ENCODE data around the gene ANO2. TPM values are rescaled to one million over a fixed set of nuclear protein-coding genes. Genes with fewer than 3 reads are reported as not detected.

ANO2 gene
- total and polyA plus RNA-seq, 2 donors (not counting 3 experiments of a cell fraction or from before 2014, with no cell fraction given) = 15.4 to 65.0 TPM

- intact Hi-C loops (cut with micrococcal nuclease) = no loop called here
- FAIRE-seq (no peak), DNase-seq (ENCODE audit: low read depth, low spot score) (no peak)
- Histone ChIP-seq H3K36me3 (ENCODE audit: control insufficient read depth in 2 of 2, extremely low read depth in 1 of 2, insufficient read depth in 2 of 2, low read length in 2 of 2) (peaks cover 0 to 7% of the 10 kb centered on the region in 2 experiments), H4K20me1 (replicated peaks; ENCODE audit: control insufficient read depth, extremely low read depth, insufficient read depth, low read length) (peaks cover 5% of the 10 kb centered on the region), H3K4me3 (replicated peaks in 1 of 3; ENCODE audit: insufficient read depth in 1 of 3, low read depth in 1 of 3, low read length in 3 of 3) (no peak overlapping the region), H3K4me2 (ENCODE audit: insufficient read depth, low read length) (no peak overlapping the region), H3K27ac (ENCODE audit: insufficient read depth, low read depth, low read length) (no peak overlapping the region), H3K4me1 (ENCODE audit: control insufficient read depth, extremely low read depth, insufficient read depth, low read length) (no peaks in the 10 kb centered on the region), H3K27me3 (ENCODE audit: control insufficient read depth in 2 of 2, insufficient read depth in 2 of 2, low read length in 2 of 2) (peaks cover 0 to 2% of the 10 kb centered on the region in 2 experiments), H2AFZ (ENCODE audit: low read depth, low read length) (no peak overlapping the region), H3K9me3 (replicated peaks; ENCODE audit: control insufficient read depth, insufficient read depth, low read length) (no peaks in the 10 kb centered on the region), H3K79me2 (ENCODE audit: control insufficient read depth, insufficient read depth, low read length) (no peaks in the 10 kb centered on the region), H3K9ac (replicated peaks; ENCODE audit: extremely low read depth, insufficient read depth, low read length) (no peak overlapping the region), H3K9me1 (replicated peaks; ENCODE audit: control insufficient read depth, extremely low read depth, insufficient read depth, low read length) (no peaks in the 10 kb centered on the region)
- BruUV-seq (replicated peaks) = no TSS peak
- POLR2A ChIA-PET = no interaction called here
- TF ChIP-seq MYC (IDR thresholded peaks at IDR 0.05; ENCODE audit: low read depth, low read length) = no peak
- TF ChIP-seq MAX (IDR thresholded peaks at IDR 0.05; ENCODE audit: insufficient read depth, insufficient read length) = no peak
- TF ChIP-seq FOS (IDR thresholded peaks at IDR 0.05; ENCODE audit: borderline replicate concordance, insufficient read depth, low read length) = no peak
- no peak for TF ChIP-seq EZH2 (IDR thresholded peaks at IDR 0.05; ENCODE audit: borderline replicate concordance, low read depth, low read length, severe bottlenecking)
- TF ChIP-seq GATA2 (IDR thresholded peaks at IDR 0.05; ENCODE audit: insufficient read depth, insufficient read length, low read depth, low read length) = no peak
- TF ChIP-seq POLR2AphosphoS5 (IDR thresholded peaks at IDR 0.05; ENCODE audit: insufficient read depth, low read depth, low read length) = no peak
- no peak for TF ChIP-seq CTCF (IDR thresholded peaks at IDR 0.05; ENCODE audit: extremely low read depth in 1 of 2, insufficient read depth in 1 of 2, low read depth in 1 of 2, low read length in 2 of 2)
- TF ChIP-seq POLR2A (IDR thresholded peaks at IDR 0.05; ENCODE audit: low read depth, low read length) = no peak
- TF ChIP-seq JUN (IDR thresholded peaks at IDR 0.05; ENCODE audit: borderline replicate concordance, insufficient read depth, insufficient read length, low read depth) = no peak
- CTCF ChIA-PET = interaction anchor here (1.5 kb wide), 1 partner anchor 14 kb away, joined by 3 read pairs; no protein-coding TSS in a partner anchor
- dilution Hi-C loops (cut with MboI; ENCODE audit: extremely low pct_ligation_motif_present, low sequenced_read_pairs) = no loop called here
These were observed 239.3 kb downstream of the ANO2 start for GRCh38 chr12:5705791-5706190.
